WTC11 (cell line): ENCODE measurements around the gene FUCA1. TPM values are rescaled to one million over a fixed set of nuclear protein-coding genes. Genes with fewer than 3 reads are reported as not detected.

Experiments
- ATAC-seq: fragments of 200-7000 bp; cut with Tn5 transposase; 2 replicates; pipeline ENCODE4 v1.10.0; 2021; ENCODE audit warnings: mild to moderate bottlenecking, moderate library complexity
- CTCF ChIA-PET: fragments of 300-600 bp; sonication (Branson Sonifier 250); formaldehyde crosslinking; loops from one replicate; lab custom pipeline; 2021; ENCODE audit warnings: antibody characterized with exemption; lab: Charles Lee
- POLR2A ChIA-PET: fragments of 350-600 bp; sonication (Branson Sonifier 250); formaldehyde crosslinking; loops from one replicate; lab custom pipeline; 2021; ENCODE audit warnings: antibody characterized with exemption; lab: Charles Lee
- DNase-seq: peaks from one replicate; pipeline ENCODE4 v3.0.0; 2021; ENCODE audit warnings: low spot score
- H3K27ac Mint-ChIP-seq: 2 replicates; pipeline ENCODE4 v1.8.0; 2021; ENCODE audit warnings: mixed read lengths
- H3K27me3 Mint-ChIP-seq: 2 replicates; pipeline ENCODE4 v1.8.0; 2021; ENCODE audit warnings: low read depth, mild to moderate bottlenecking, moderate library complexity, mixed read lengths
- H3K36me3 Mint-ChIP-seq: 2 replicates; pipeline ENCODE4 v1.8.0; 2021; ENCODE audit warnings: mixed read lengths
- H3K4me1 Mint-ChIP-seq: 2 replicates; pipeline ENCODE4 v1.8.0; 2022; ENCODE audit warnings: mixed read lengths
- H3K4me3 Mint-ChIP-seq: 2 replicates; pipeline ENCODE4 v1.8.0; 2021; ENCODE audit warnings: mild to moderate bottlenecking, moderate library complexity, mixed read lengths
- H3K9me3 Mint-ChIP-seq: 2 replicates; pipeline ENCODE4 v1.8.0; 2021; ENCODE audit warnings: mixed read lengths
- ATF1 ChIP-seq: sonication (generic); formaldehyde crosslinking; IDR thresholded peaks from 2 replicates; pipeline ENCODE4 v1.8.1; 2023; ENCODE audit warnings: mild to moderate bottlenecking, moderate library complexity, missing genetic modification reagents
- CREM ChIP-seq: sonication (generic); formaldehyde crosslinking; IDR thresholded peaks from 2 replicates; pipeline ENCODE4 v1.8.1; 2022; ENCODE audit warnings: mild to moderate bottlenecking, missing genetic modification reagents, moderate library complexity
- CTCF ChIP-seq: fragments of 200-600 bp; IDR thresholded peaks from 2 replicates; pipeline ENCODE4 v1.8.0; 2022; ENCODE audit warnings: antibody characterized with exemption
- IRF1 ChIP-seq: sonication (generic); formaldehyde crosslinking; IDR thresholded peaks from 2 replicates; pipeline ENCODE4 v1.8.0; 2023; ENCODE audit warnings: missing genetic modification reagents
- NR1H2 ChIP-seq: sonication (generic); formaldehyde crosslinking; IDR thresholded peaks from 2 replicates; pipeline ENCODE4 v1.9.0; 2021; ENCODE audit warnings: mild to moderate bottlenecking, moderate library complexity, missing genetic modification reagents
- NR2C2 ChIP-seq: sonication (generic); formaldehyde crosslinking; IDR thresholded peaks from 2 replicates; pipeline ENCODE4 v1.8.0; 2022; ENCODE audit warnings: mild to moderate bottlenecking, missing genetic modification reagents
- PRRX2 ChIP-seq: fragments of 250-450 bp; sonication (Bioruptor Pico); IDR thresholded peaks from 2 replicates; pipeline ENCODE4 v1.8.0; 2021; ENCODE audit warnings: mild to moderate bottlenecking
- SMAD3 ChIP-seq: sonication (generic); formaldehyde crosslinking; IDR thresholded peaks from 2 replicates; pipeline ENCODE4 v1.8.0; 2022; ENCODE audit warnings: missing genetic modification reagents, mild to moderate bottlenecking, borderline replicate concordance
- TEAD1 ChIP-seq: sonication (generic); formaldehyde crosslinking; IDR thresholded peaks from 2 replicates; pipeline ENCODE4 v1.8.0; 2022; ENCODE audit warnings: mild to moderate bottlenecking, missing genetic modification reagents
- TP53 ChIP-seq: sonication (generic); formaldehyde crosslinking; IDR thresholded peaks from 2 replicates; pipeline ENCODE4 v1.8.1; 2023; ENCODE audit warnings: mild to moderate bottlenecking, missing genetic modification reagents
- USF2 ChIP-seq: sonication (generic); formaldehyde crosslinking; IDR thresholded peaks from 2 replicates; pipeline ENCODE4 v1.8.1; 2023; ENCODE audit warnings: mild to moderate bottlenecking, missing genetic modification reagents, moderate library complexity
- ZNF121 ChIP-seq: sonication (generic); formaldehyde crosslinking; IDR thresholded peaks from 2 replicates; pipeline ENCODE4 v1.8.0; 2023; ENCODE audit warnings: missing genetic modification reagents
- ZNF317 ChIP-seq: sonication (generic); formaldehyde crosslinking; IDR thresholded peaks from 2 replicates; pipeline ENCODE4 v1.8.1; 2023; ENCODE audit warnings: low read depth, mild to moderate bottlenecking, moderate library complexity, missing genetic modification reagents, borderline replicate concordance
- ZNF671 ChIP-seq: fragments of 250-450 bp; sonication (Bioruptor Pico); IDR thresholded peaks from 2 replicates; pipeline ENCODE4 v1.8.0; 2021; ENCODE audit warnings: mild to moderate bottlenecking
- total RNA-seq: library from RNA; stranded (reverse); gene quantifications from 3 replicates; pipeline ENCODE4 v1.2.3, GENCODE V29; 2021
- TF ChIP-seq, protein P1 (sequence below): fragments of 250-450 bp; sonication (Bioruptor Pico); IDR thresholded peaks from 2 replicates; pipeline ENCODE4 v1.9.0; 2021; ENCODE audit warnings: mild to moderate bottlenecking
- TF ChIP-seq, protein P2 (sequence below): sonication (generic); formaldehyde crosslinking; conservative IDR thresholded peaks from 2 replicates; pipeline ENCODE4 v1.8.1; 2022; ENCODE audit warnings: mild to moderate bottlenecking, missing genetic modification reagents
- TF ChIP-seq, protein P3 (sequence below): sonication (generic); formaldehyde crosslinking; IDR thresholded peaks from 2 replicates; pipeline ENCODE4 v1.8.0; 2022; ENCODE audit warnings: mild to moderate bottlenecking, missing genetic modification reagents
- TF ChIP-seq, protein P4 (sequence below): sonication (generic); formaldehyde crosslinking; IDR thresholded peaks from 2 replicates; pipeline ENCODE4 v1.8.1; 2022; ENCODE audit warnings: mild to moderate bottlenecking, missing genetic modification reagents, moderate library complexity, borderline replicate concordance
- TF ChIP-seq, protein P5 (sequence below): sonication (generic); formaldehyde crosslinking; IDR thresholded peaks from 2 replicates; pipeline ENCODE4 v1.8.0; 2022; ENCODE audit warnings: missing genetic modification reagents

FUCA1 gene
- total RNA-seq, 1 experiment from 2014 or later = 7.5 TPM

DNA sequence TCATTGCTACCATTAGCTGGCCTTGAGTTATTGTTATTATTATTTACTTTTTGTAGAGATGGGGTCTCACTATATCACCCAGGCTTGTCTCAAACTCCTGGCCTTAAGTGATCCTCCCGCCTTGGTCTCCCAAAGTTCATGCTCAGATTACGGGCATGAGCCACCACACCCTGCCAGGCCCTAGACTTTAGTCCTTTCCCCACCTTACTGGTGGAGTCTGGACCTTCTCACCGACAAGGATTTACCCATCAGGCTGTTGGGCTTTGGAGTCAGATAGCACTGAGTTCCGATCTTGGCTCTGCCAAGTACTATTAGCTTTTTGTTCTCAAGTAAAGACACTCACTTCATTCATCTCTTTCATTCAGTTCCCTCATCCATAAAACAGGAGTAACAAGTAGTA lies 27.9 kb upstream of the FUCA1 start (continued):
- TF ChIP-seq, protein P1, sequence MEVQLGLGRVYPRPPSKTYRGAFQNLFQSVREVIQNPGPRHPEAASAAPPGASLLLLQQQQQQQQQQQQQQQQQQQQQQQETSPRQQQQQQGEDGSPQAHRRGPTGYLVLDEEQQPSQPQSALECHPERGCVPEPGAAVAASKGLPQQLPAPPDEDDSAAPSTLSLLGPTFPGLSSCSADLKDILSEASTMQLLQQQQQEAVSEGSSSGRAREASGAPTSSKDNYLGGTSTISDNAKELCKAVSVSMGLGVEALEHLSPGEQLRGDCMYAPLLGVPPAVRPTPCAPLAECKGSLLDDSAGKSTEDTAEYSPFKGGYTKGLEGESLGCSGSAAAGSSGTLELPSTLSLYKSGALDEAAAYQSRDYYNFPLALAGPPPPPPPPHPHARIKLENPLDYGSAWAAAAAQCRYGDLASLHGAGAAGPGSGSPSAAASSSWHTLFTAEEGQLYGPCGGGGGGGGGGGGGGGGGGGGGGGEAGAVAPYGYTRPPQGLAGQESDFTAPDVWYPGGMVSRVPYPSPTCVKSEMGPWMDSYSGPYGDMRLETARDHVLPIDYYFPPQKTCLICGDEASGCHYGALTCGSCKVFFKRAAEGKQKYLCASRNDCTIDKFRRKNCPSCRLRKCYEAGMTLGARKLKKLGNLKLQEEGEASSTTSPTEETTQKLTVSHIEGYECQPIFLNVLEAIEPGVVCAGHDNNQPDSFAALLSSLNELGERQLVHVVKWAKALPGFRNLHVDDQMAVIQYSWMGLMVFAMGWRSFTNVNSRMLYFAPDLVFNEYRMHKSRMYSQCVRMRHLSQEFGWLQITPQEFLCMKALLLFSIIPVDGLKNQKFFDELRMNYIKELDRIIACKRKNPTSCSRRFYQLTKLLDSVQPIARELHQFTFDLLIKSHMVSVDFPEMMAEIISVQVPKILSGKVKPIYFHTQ = no peak

- DNase-seq (no peak), ATAC-seq (no peak)
- ChIA-PET CTCF (no interaction called here), POLR2A (no interaction called here)
- Mint-ChIP-seq H3K4me3 (no peak overlapping the region), H3K9me3 (no peaks in the 10 kb centered on the region), H3K4me1 (peaks cover 9% of the 10 kb centered on the region), H3K27me3 (no peaks in the 10 kb centered on the region), H3K36me3 (no peaks in the 10 kb centered on the region), H3K27ac (no peak overlapping the region)
- TF ChIP-seq CTCF = no peak
- no peak for TF ChIP-seq TEAD1
- TF ChIP-seq ZNF317 (CRISPR knock-in tag) = no peak
- TF ChIP-seq, protein P1 = no peak
- TF ChIP-seq NR1H2 = no peak
- no peak for TF ChIP-seq IRF1 (CRISPR knock-in tag)
- TF ChIP-seq, protein P2, sequence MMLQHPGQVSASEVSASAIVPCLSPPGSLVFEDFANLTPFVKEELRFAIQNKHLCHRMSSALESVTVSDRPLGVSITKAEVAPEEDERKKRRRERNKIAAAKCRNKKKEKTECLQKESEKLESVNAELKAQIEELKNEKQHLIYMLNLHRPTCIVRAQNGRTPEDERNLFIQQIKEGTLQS (CRISPR knock-in tag) = no peak
- TF ChIP-seq, protein P3, sequence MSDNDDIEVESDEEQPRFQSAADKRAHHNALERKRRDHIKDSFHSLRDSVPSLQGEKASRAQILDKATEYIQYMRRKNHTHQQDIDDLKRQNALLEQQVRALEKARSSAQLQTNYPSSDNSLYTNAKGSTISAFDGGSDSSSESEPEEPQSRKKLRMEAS (CRISPR knock-in tag) = no peak
- TF ChIP-seq, protein P4, sequence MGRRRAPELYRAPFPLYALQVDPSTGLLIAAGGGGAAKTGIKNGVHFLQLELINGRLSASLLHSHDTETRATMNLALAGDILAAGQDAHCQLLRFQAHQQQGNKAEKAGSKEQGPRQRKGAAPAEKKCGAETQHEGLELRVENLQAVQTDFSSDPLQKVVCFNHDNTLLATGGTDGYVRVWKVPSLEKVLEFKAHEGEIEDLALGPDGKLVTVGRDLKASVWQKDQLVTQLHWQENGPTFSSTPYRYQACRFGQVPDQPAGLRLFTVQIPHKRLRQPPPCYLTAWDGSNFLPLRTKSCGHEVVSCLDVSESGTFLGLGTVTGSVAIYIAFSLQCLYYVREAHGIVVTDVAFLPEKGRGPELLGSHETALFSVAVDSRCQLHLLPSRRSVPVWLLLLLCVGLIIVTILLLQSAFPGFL (CRISPR knock-in tag) = no peak
- no peak for TF ChIP-seq NR2C2 (CRISPR knock-in tag)
- TF ChIP-seq USF2 (CRISPR knock-in tag) = no peak
- TF ChIP-seq PRRX2 (CRISPR knock-in tag) = no peak
- TF ChIP-seq SMAD3 = no peak
- TF ChIP-seq, protein P5, sequence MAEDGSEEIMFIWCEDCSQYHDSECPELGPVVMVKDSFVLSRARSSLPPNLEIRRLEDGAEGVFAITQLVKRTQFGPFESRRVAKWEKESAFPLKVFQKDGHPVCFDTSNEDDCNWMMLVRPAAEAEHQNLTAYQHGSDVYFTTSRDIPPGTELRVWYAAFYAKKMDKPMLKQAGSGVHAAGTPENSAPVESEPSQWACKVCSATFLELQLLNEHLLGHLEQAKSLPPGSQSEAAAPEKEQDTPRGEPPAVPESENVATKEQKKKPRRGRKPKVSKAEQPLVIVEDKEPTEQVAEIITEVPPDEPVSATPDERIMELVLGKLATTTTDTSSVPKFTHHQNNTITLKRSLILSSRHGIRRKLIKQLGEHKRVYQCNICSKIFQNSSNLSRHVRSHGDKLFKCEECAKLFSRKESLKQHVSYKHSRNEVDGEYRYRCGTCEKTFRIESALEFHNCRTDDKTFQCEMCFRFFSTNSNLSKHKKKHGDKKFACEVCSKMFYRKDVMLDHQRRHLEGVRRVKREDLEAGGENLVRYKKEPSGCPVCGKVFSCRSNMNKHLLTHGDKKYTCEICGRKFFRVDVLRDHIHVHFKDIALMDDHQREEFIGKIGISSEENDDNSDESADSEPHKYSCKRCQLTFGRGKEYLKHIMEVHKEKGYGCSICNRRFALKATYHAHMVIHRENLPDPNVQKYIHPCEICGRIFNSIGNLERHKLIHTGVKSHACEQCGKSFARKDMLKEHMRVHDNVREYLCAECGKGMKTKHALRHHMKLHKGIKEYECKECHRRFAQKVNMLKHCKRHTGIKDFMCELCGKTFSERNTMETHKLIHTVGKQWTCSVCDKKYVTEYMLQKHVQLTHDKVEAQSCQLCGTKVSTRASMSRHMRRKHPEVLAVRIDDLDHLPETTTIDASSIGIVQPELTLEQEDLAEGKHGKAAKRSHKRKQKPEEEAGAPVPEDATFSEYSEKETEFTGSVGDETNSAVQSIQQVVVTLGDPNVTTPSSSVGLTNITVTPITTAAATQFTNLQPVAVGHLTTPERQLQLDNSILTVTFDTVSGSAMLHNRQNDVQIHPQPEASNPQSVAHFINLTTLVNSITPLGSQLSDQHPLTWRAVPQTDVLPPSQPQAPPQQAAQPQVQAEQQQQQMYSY = no peak
- no peak for TF ChIP-seq ZNF671
- no peak for TF ChIP-seq TP53 (CRISPR knock-in tag)
- no peak for TF ChIP-seq ZNF121 (CRISPR knock-in tag)
- TF ChIP-seq CREM (CRISPR knock-in tag) = no peak
- no peak for TF ChIP-seq ATF1
Measured at GRCh38 chr1:23895082-23895481, 27.0 kb upstream of the FUCA1 start.
